Activated CD4-positive, alpha-beta T cell treated with anti-CD3 and anti-CD28 coated beads, Interleukin-10, Interleukin-2, amounts not matched to agents 100 ng/mL and 50 ng/mL, durations not matched to agents 16 hours and 8 hours (primary cell): ENCODE measurements around the gene SLC30A1.
A peak's percentile ranks its signal among the peaks of the same experiment; 100 is the strongest.

Experiments used
- DNase-seq: peaks from one replicate; pipeline ENCODE4 v3.0.0-alpha.2; 2020

The SLC30A1 gene

GRCh38 chr1:211606914-211607753 is 28.2 kb upstream of the SLC30A1 start:
- peak; percentile 26 for DNase-seq

- no peak for DNase-seq
These were observed 27.5 kb upstream of the SLC30A1 start for GRCh38 chr1:211606332-211606913.

- DNase-seq: no peak
These were observed 26.8 kb upstream of the SLC30A1 start for GRCh38 chr1:211605603-211606331.

GRCh38 chr1:211605034-211605433 is 26.1 kb upstream of the SLC30A1 start:
- no peak for DNase-seq

- no peak for DNase-seq
These were observed 25.6 kb upstream of the SLC30A1 start for GRCh38 chr1:211604548-211604947.

- no peak for DNase-seq
These were observed 24.8 kb upstream of the SLC30A1 start for GRCh38 chr1:211603713-211604112.

GRCh38 chr1:211603191-211603701 is 24.3 kb upstream of the SLC30A1 start:
- no peak for DNase-seq

- no peak for DNase-seq
These were observed 23.2 kb upstream of the SLC30A1 start for GRCh38 chr1:211601982-211602670.

- DNase-seq: no peak
These were observed 22.2 kb upstream of the SLC30A1 start for GRCh38 chr1:211601159-211601558.

- no peak for DNase-seq
These were observed 20.3 kb upstream of the SLC30A1 start for GRCh38 chr1:211599250-211599649.

- DNase-seq: no peak
These were observed 19.6 kb upstream of the SLC30A1 start for GRCh38 chr1:211598514-211598913.

GRCh38 chr1:211596418-211597181 is 17.6 kb upstream of the SLC30A1 start:
- no peak for DNase-seq

GRCh38 chr1:211595419-211595818 is 16.5 kb upstream of the SLC30A1 start:
- no peak for DNase-seq

- DNase-seq: no peak
These were observed 13.1 kb upstream of the SLC30A1 start for GRCh38 chr1:211591980-211592493.

- no peak for DNase-seq
These were observed 11.1 kb upstream of the SLC30A1 start for GRCh38 chr1:211589782-211590721.

- no peak for DNase-seq
These were observed 9.8 kb upstream of the SLC30A1 start for GRCh38 chr1:211588711-211589110.

GRCh38 chr1:211587123-211587522 is 8.2 kb upstream of the SLC30A1 start:
- no peak for DNase-seq

GRCh38 chr1:211586538-211586937 is 7.6 kb upstream of the SLC30A1 start:
- no peak for DNase-seq

GRCh38 chr1:211583011-211583992 is 4.3 kb upstream of the SLC30A1 start:
- no peak for DNase-seq

GRCh38 chr1:211581526-211581925 is 2.6 kb upstream of the SLC30A1 start:
- DNase-seq: no peak
